GM12801 (cell line): Measurements from ENCODE around the gene SHANK2.

Source experiments
- TF ChIP-seq, protein P1 (sequence below): IDR thresholded peaks from one replicate; pipeline ENCODE4 v1.5.1; 2011; ENCODE audit warnings: control low read depth; ENCODE audit not compliant: insufficient read length; ENCODE audit errors: extremely low read depth

SHANK2 gene

DNA sequence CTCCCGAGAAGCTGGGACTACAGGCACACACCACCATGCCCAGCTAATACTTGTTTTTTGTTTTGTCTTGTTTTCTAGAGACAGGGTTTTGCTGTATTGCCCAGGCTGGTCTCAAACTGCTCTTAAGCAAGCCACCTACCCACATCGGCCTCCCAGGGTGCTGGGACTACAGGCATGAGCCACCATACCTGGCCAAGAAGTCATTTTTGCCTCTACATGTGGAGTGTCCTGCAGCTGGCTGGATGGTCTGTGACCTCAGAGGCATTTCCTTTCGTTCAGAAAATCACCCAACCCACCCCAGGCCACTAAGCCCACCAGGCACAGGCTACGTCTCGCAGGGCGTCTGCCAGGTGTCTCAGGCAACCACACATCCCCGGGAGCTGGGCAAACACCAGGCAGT is 12.8 kb downstream of the SHANK2 start:
- TF ChIP-seq, protein P1, sequence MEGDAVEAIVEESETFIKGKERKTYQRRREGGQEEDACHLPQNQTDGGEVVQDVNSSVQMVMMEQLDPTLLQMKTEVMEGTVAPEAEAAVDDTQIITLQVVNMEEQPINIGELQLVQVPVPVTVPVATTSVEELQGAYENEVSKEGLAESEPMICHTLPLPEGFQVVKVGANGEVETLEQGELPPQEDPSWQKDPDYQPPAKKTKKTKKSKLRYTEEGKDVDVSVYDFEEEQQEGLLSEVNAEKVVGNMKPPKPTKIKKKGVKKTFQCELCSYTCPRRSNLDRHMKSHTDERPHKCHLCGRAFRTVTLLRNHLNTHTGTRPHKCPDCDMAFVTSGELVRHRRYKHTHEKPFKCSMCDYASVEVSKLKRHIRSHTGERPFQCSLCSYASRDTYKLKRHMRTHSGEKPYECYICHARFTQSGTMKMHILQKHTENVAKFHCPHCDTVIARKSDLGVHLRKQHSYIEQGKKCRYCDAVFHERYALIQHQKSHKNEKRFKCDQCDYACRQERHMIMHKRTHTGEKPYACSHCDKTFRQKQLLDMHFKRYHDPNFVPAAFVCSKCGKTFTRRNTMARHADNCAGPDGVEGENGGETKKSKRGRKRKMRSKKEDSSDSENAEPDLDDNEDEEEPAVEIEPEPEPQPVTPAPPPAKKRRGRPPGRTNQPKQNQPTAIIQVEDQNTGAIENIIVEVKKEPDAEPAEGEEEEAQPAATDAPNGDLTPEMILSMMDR, result no peak

DNA sequence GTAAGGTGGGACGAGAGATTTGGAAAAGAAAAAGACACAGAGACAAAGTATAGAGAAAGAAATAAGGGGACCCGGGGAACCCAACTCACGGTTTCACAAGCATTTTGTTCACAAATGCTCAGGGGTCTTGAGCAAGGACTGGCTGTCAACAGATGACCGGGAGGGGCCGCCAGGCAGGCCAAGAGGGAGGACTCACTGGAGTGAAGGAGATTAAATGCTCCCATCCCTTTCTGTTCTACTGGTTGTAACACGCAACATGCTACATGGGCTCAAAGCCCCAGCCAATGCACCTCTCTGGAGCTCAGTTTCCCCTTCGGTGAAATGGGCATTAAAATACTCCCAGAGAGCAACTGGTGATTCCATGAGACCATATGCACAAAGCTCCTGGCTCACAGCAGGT is 13.4 kb downstream of the SHANK2 start:
- TF ChIP-seq, protein P1, result no peak

DNA sequence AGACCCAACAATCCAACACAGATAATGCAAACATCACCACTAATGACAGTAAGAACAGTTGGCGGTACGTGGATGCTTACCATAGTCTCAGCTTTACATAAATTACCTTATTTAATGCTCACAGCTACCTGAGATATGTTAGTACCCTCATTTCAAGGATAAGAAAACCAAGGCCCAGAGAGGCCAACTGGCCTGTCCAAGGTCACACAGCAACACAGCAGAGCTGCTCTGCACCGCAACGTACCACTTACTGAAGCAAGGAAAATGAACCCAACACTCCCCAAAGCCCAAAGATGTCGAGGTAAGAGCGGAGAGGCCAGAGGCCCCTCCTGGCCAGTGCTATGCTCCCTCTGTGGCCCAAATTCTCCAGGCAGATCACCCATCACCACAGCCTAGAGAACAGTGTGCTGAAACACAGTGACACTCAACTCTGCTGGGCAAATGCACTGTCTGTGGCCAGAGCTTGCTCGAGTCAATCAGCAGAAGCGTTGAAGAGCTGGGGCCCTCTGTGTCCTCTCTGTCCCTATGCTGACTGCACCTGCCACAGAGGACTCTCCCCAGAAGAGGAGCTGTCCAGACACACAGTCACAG is 14.0 kb downstream of the SHANK2 start:
- TF ChIP-seq, protein P1, result no peak

DNA sequence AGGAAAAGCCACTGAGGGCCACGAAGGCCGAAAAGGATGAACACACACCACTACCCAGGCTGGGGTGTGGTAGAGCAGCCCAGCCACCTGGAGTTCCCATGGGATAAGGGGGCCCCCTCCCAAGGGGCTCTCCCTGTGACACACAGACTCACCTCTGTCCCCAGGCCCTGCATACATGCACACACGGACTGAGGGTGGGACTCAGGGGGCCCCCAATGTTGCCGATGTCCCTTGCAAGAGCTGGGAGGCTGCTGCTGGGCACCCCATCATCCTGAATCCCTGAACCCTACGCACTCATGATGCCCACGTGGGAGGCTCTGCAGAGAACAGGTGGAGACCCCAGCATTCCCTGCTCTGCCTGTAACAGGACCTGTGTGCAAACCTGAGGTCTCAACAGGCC is 14.5 kb downstream of the SHANK2 start:
- TF ChIP-seq, protein P1, result no peak

DNA sequence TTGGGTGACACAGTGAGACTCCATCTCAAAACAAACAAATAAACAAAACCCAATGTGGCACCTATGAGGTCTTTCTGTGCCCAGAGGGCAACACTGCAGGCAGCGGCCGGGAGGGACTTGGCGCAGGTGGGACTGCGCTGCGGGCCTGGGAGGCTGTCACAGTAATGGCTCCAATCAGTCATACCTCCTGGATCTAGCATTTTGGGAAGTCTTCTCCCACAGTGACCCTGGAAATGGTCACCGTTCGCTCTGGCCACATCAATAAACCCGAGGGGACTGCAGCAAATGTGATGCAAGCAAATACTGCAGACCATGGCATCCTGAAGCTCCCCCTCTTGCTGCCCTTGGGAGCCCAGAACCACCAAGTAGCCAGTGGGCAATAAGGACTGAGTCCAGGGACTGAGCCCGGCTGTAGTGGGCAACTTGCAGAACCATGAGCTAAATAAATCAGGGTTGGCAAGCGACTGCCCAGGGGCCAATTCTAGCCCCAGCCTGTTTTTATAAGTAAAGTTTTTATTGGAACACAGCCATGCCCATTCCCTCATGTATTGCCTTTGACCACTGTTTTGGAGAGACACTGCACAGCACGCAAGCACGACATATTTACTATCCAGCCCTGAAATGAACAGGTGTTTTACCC is 15.4 kb downstream of the SHANK2 start:
- TF ChIP-seq, protein P1, result no peak

DNA sequence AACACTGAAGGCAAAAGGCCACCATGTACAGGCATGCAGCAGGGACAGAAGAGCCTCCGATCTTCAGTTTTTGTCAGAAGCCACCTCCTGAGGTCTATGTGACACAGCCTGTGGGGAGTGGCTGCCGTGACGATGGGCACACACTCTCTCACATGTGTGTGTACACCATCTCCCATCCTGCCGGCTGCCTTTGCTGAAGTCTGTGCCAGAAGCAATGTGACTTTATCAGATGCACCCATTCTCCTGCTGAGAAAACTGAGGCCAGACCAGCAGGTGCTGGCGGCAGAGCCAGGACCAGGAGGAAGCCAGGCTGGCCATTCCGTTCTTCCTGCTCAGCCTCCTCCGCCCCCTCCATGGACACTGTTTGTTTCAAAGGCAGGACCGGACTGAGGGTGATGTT is 16.7 kb downstream of the SHANK2 start:
- TF ChIP-seq, protein P1, result no peak

DNA sequence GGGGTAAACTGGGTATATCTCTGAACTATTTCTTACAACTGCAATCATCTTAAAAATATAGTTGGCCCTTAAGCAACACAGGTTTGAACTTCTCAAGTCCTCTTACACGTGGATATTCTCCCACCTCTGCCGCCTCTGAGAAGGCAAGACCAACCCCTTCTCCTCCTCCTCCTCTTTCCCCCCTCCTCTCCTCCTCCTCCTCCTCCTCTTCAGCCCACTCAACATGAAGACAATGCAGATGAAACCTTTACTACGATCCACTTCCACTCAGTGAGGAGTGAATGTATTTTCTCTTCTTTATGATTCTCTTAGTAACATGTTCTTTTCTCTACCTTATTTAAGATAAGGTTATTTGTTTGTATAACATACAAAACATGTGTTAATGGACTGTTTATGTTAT is 20.0 kb downstream of the SHANK2 start:
- TF ChIP-seq, protein P1, result no peak
